Measurements from ENCODE around the gene DCT. TPM values are rescaled to one million over a fixed set of nuclear protein-coding genes. Genes with fewer than 3 reads are reported as not detected.

The DCT gene
- total RNA-seq, 1 experiment from 2014 or later: not detected

DNA sequence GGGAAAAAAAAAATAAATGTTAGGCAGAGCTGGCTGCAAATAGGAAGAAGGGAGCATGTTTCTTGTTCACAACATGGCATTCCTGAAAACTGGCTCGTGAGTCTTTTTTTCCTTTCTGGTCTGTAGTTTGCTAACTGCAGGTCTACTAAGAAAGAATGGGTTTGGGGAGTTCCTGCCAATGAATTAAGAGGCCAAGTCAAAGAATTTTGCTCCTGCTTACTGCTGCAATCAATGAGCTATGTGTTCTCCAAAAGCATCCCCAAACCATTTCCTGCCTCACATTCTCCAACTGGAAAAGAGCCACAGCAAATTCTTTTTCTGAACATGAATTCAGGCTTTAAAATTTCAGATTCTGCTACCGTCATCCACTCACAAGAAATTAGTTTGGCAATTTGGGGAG, 88.6 kb downstream of the DCT start:
- ATAC-seq: no peak
- intact Hi-C loops (cut with micrococcal nuclease): no loop called here
- POLR2A ChIA-PET (ENCODE audit: unreplicated experiment): no interaction called here

DNA sequence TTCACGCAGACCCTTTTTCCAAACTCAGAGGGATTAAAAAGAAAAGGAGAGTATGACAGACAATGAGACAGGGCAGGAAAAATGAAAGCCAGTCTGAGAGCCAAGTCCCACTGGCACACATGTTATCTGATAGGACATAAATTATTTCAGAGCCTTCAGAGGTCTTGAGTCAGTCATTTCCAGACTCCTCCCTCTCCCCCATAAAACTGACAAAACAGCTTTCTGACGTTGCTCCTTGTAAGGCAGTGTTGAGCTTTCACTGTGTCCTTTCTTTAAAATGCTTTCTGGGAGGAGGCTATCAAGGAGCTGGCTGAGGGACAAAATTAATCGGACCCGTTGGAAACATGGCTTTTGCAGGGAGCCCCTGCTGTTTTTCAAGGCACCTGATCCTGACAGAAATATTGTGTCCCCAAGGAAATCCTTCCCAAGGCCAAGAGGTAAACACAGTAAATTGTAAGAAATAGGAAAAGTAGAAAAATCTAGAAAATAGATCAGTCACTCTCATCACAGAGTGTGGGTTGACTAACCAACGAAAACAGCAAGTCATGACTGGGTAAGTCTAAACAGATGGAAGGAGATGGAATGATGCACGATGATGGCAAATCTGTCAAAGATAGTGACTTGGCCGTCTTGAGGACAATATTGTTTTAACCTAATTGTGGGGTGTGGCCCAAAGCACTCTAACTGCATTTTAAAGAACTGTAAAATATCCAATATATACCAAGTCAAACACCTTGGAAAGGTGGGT, 89.7 kb downstream of the DCT start:
- ATAC-seq: no peak; the same call in 1 of the 2 replicates
- Histone ChIP-seq H3K4me1 (ENCODE audit: insufficient read depth, low read length) (no peaks in the 10 kb centered on the region), H3K27me3 (ENCODE audit: low read length) (no peaks in the 10 kb centered on the region), H4K20me1 (ENCODE audit: low read length) (no peaks in the 10 kb centered on the region), H2AFZ (ENCODE audit: low read length) (no peak overlapping the region; the same call in 1 of the 2 replicates), H3F3A (ENCODE audit: low read length, unreplicated experiment) (no peaks in the 10 kb centered on the region), H3K4me2 (ENCODE audit: low read length) (no peak overlapping the region), H3K9me2 (replicated peaks; ENCODE audit: low read length) (no peaks in the 10 kb centered on the region), H3K9ac (ENCODE audit: low read length) (no peak overlapping the region), H3K9me3 (ENCODE audit: low read length) (no peaks in the 10 kb centered on the region), H3K27ac (ENCODE audit: low read length) (no peak overlapping the region), H3K79me2 (ENCODE audit: low read length) (no peaks in the 10 kb centered on the region), H3K4me3 (ENCODE audit: low read length) (no peak overlapping the region), H3K36me3 (ENCODE audit: low read depth, low read length) (no peaks in the 10 kb centered on the region)
- no peak for TF ChIP-seq EZH2phosphoT487 (IDR thresholded peaks at IDR 0.05; ENCODE audit: borderline replicate concordance, low read length)
- TF ChIP-seq, protein P1, sequence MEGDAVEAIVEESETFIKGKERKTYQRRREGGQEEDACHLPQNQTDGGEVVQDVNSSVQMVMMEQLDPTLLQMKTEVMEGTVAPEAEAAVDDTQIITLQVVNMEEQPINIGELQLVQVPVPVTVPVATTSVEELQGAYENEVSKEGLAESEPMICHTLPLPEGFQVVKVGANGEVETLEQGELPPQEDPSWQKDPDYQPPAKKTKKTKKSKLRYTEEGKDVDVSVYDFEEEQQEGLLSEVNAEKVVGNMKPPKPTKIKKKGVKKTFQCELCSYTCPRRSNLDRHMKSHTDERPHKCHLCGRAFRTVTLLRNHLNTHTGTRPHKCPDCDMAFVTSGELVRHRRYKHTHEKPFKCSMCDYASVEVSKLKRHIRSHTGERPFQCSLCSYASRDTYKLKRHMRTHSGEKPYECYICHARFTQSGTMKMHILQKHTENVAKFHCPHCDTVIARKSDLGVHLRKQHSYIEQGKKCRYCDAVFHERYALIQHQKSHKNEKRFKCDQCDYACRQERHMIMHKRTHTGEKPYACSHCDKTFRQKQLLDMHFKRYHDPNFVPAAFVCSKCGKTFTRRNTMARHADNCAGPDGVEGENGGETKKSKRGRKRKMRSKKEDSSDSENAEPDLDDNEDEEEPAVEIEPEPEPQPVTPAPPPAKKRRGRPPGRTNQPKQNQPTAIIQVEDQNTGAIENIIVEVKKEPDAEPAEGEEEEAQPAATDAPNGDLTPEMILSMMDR (conservative IDR thresholded peaks at IDR 0.05; ENCODE audit: low read depth, low read length): no peak
- TF ChIP-seq EZH2 (IDR thresholded peaks at IDR 0.05; ENCODE audit: low read length, unreplicated experiment): no peak
- BruUV-seq (replicated peaks): no TSS peak
- CTCF ChIA-PET: no interaction called here
- DNase-seq: peak; percentile 41
- intact Hi-C loops (cut with micrococcal nuclease): no loop called here
- POLR2A ChIA-PET (ENCODE audit: unreplicated experiment): no interaction called here

More for the DNA sequence above, 88.6 kb downstream of the DCT start:
- no peak for DNase-seq
- H3F3A ChIP-seq (ENCODE audit: low read length, unreplicated experiment): no peaks in the 10 kb centered on the region
- CTCF ChIA-PET: no interaction called here
- H4K20me1 ChIP-seq (ENCODE audit: low read length): no peaks in the 10 kb centered on the region
- H2AFZ ChIP-seq (ENCODE audit: low read length): no peak overlapping the region
- no peaks in the 10 kb centered on the region for H3K9me3 ChIP-seq (ENCODE audit: low read length)
- no peaks in the 10 kb centered on the region for H3K27me3 ChIP-seq (ENCODE audit: low read length)
- no TSS peak for BruUV-seq (replicated peaks)
- H3K4me2 ChIP-seq (ENCODE audit: low read length): no peak overlapping the region
- H3K9me2 ChIP-seq (replicated peaks; ENCODE audit: low read length): no peaks in the 10 kb centered on the region
- H3K9ac ChIP-seq (ENCODE audit: low read length): no peak overlapping the region
- H3K4me1 ChIP-seq (ENCODE audit: insufficient read depth, low read length): no peaks in the 10 kb centered on the region
- H3K27ac ChIP-seq (ENCODE audit: low read length): no peak overlapping the region
- no peak overlapping the region for H3K4me3 ChIP-seq (ENCODE audit: low read length)
- H3K36me3 ChIP-seq (ENCODE audit: low read depth, low read length): no peaks in the 10 kb centered on the region
- no peaks in the 10 kb centered on the region for H3K79me2 ChIP-seq (ENCODE audit: low read length)
- TF ChIP-seq EZH2 (IDR thresholded peaks at IDR 0.05; ENCODE audit: low read length, unreplicated experiment) (no peak), EZH2phosphoT487 (IDR thresholded peaks at IDR 0.05; ENCODE audit: borderline replicate concordance, low read length) (no peak)
- TF ChIP-seq, protein P1 (conservative IDR thresholded peaks at IDR 0.05; ENCODE audit: low read depth, low read length): no peak

DNA sequence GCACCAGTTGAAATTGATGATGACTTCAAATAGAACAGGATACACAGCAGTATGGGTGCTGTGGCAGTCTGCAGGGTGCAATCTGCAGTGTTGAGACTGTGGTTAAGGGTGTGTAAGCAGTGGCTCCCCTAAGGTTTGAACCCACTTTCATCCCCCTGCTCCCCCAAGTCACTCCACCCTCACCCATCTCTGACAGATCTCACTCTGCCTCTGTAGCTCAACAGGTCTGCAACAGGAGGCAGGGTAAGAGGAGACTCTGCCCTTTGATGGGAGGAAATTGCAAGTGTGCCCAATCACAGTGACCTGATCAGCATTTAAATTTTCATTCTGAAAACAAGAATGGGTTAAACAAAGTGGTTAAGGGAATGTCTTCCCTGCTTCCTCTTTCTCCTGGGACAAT, 92.4 kb downstream of the DCT start:
- Histone ChIP-seq H3F3A (ENCODE audit: low read length, unreplicated experiment) (no peaks in the 10 kb centered on the region), H3K36me3 (ENCODE audit: low read depth, low read length) (no peaks in the 10 kb centered on the region), H3K4me3 (ENCODE audit: low read length) (no peak overlapping the region), H2AFZ (ENCODE audit: low read length) (no peak overlapping the region), H4K20me1 (ENCODE audit: low read length) (no peaks in the 10 kb centered on the region), H3K9me2 (replicated peaks; ENCODE audit: low read length) (no peaks in the 10 kb centered on the region), H3K27ac (ENCODE audit: low read length) (no peak overlapping the region), H3K27me3 (ENCODE audit: low read length) (no peaks in the 10 kb centered on the region), H3K4me1 (ENCODE audit: insufficient read depth, low read length) (no peaks in the 10 kb centered on the region), H3K9me3 (ENCODE audit: low read length) (no peaks in the 10 kb centered on the region), H3K4me2 (ENCODE audit: low read length) (no peak overlapping the region), H3K79me2 (ENCODE audit: low read length) (no peaks in the 10 kb centered on the region), H3K9ac (ENCODE audit: low read length) (no peak overlapping the region)
- intact Hi-C loops (cut with micrococcal nuclease): no loop called here
- POLR2A ChIA-PET (ENCODE audit: unreplicated experiment): no interaction called here
- TF ChIP-seq EZH2 (IDR thresholded peaks at IDR 0.05; ENCODE audit: low read length, unreplicated experiment) (no peak), EZH2phosphoT487 (IDR thresholded peaks at IDR 0.05; ENCODE audit: borderline replicate concordance, low read length) (no peak)
- TF ChIP-seq, protein P1 (conservative IDR thresholded peaks at IDR 0.05; ENCODE audit: low read depth, low read length): no peak
- BruUV-seq (replicated peaks): no TSS peak
- CTCF ChIA-PET: no interaction called here
- ATAC-seq (no peak), DNase-seq (no peak)
